ENCODE results near the gene ABI3BP.
A peak's percentile ranks its signal among the peaks of the same experiment; 100 is the strongest.

Gene ABI3BP

DNA sequence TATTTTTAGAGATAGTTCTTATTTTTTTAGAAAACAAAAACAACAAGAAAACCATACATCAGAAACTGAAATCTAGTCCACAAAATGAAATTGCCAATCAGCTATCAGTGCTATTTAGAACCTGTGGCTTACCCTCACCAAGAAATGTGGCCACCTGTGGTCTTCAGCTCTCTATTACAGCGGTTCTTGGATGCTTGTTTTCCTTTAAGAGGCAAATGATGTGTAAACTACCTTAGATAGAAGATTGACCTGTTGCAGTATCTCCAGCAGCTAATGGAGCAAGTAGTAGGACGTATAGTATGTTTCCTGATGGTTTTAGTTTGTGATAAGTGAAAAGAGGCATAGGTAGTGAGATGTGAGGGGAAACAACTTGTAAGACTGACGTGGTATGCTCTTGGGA lies 262.7 kb downstream of the ABI3BP start:
- DNase-seq (ENCODE audit: low read depth in 2 of 2), result no peak

DNA sequence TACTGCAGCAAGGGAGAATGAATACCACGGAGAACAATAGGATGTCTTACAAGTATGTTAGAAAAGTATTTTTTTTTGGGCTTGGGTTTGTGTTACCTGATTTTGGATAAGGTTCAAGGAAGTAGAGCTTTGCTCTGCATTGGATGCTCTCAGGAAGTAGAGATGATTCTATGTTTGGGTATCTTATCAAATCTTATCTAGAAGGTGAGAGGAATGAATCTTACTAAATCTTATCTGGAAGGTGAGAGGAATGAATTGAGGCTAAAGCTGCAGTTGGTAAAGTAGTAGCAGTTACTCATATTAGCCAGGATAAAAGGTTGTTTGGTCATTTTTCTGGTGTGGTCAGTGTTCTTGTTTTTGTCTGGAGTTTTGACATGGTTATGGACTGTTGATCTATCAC lies 266.5 kb downstream of the ABI3BP start:
- DNase-seq (ENCODE audit: low read depth in 2 of 2), result no peak

DNA sequence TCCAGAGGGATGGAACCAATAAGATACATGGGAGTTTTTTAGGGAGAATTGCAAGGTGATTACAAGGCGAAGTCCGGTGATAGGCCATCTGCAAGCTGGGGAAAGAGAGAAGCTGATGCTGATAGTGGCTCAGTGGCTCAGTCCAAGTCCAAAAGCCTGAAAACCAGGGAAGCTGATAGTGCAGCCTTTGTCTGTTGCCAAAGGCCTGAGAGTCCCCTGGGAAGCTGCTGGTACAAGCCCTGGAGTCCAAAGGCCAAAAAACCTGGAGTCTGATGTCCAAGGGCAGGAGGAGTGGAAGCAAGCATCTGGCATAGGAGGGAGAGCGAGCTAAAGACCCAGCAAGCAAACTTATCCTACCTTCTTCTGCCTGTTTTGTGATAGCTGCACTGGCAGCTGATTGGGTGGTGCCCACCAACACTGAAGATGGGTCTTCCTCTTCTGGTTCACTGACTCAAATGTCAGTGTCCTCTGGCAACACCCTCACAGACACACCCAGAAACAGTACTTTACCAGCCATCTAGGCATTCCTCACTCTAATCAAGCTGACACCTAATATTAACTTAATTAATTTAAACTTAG lies 267.2 kb downstream of the ABI3BP start:
- DNase-seq (ENCODE audit: low read depth in 2 of 2), result no peak

DNA sequence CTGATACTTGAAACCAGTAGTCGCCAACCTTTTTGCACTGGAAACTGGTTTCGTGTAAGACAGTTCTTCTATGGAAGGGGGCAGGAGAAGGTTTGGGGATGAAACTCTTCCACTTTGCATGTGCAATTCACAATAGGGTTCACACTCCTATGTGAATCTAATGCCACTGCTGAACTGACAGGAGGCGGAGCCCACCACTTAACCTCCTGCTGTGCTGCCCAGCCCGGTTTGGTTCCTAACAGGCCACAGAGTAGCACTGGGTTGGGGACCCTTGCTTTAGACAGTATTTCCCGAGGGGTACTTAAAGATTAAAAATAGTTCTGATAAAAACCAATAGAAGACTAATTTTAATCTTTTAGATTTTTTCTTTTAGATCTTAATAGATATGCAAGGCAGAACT lies 272.8 kb downstream of the ABI3BP start:
- no peak for DNase-seq (ENCODE audit: low read depth in 2 of 2)

DNA sequence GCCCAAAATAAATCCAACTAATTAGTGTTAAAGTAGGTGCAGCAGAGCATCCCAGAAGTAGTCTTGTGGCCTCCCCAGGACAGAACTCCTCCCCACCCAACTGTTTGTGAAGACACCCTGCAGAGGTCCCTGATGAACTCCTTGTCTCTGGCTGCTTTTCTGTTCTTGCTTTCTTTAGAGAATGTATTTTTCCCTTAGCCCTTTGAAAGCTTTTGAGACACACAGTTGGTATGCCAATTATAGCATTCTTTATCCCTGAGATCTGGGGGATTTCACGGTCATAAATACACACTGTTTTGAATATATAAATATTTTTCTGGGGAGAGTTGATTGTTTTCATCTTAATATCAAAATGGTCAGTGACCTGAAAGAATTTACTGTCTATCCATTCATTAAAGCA lies 274.1 kb downstream of the ABI3BP start:
- no peak for DNase-seq (ENCODE audit: low read depth in 2 of 2)

DNA sequence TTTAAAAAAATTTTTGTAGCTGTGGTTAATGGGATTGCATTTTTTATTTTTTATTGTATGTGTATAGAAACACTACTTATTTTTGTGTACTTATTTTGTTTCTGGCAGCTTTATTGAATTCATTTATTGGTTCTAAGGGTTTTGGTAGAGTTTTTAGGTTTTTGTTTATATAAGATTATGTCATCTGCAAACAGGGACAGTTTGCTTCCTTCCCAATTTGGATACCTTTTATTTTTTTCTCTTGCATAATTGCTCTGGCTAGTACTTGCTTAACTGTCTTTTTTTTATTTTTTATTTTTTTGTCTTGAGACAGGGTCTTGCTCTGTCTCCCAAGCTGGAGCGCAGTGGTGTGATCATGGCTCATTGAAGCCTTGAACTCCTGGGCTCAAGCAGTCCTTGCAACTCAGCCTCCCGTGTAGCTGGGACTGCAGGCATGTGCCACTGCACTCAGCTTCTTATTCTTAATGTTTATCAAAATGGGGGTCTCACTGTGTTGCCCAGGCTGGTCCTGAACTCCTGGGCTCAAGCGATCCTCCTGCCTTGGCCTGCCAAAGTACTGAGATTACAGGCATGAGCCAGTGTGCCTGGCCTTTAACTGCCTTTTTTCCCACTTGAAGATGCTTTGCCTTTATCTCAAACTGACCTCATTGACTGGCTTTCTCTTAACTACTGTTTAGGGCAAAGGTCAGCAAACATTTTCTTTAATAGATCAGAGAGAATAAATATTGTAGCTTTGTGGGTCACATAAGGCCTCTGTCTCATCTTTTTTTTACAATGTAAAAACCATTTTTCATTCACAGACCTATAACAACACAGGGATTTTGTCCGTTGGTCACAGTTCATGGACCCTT lies 275.4 kb downstream of the ABI3BP start:
- DNase-seq (ENCODE audit: low read depth in 2 of 2), result no peak

DNA sequence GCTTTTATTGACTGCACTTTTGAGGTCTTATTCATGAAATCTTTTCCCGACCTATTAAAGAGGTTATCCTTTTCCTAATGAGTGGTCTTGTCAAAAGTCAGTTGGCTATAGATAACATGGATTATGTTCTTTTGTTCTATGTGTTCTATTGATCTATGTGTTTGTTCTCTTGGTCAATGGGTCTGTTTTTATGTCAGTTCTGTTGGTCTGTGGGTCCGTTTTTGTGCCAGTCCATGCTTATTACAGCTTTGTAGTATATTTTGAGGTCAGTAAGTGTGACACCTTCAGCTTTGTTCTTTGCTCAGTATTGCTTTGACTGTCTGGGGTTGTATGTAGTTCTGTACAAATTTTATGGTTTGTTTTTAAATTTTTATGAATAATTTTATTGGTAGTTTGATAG lies 276.2 kb downstream of the ABI3BP start:
- no peak for DNase-seq (ENCODE audit: low read depth in 2 of 2)

DNA sequence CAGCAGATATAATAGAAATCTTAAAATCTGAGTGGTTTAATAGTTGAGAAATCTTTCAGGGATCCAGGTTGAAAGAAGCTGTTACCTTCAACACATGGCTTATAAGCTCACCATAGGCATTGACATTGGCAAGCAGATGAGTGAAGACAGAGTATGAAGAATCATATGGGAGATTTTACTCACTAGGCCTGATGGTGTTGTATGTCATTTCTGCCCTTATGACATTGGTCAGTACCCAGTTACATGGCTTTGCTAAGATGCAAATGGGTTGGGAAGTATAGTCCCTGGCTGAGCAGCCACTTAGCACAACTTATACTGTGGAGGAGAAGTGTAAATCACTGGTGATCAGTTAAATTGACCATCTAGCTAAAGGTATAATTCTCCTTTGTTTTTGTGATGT lies 278.0 kb downstream of the ABI3BP start:
- DNase-seq (ENCODE audit: low read depth in 2 of 2), result no peak

DNA sequence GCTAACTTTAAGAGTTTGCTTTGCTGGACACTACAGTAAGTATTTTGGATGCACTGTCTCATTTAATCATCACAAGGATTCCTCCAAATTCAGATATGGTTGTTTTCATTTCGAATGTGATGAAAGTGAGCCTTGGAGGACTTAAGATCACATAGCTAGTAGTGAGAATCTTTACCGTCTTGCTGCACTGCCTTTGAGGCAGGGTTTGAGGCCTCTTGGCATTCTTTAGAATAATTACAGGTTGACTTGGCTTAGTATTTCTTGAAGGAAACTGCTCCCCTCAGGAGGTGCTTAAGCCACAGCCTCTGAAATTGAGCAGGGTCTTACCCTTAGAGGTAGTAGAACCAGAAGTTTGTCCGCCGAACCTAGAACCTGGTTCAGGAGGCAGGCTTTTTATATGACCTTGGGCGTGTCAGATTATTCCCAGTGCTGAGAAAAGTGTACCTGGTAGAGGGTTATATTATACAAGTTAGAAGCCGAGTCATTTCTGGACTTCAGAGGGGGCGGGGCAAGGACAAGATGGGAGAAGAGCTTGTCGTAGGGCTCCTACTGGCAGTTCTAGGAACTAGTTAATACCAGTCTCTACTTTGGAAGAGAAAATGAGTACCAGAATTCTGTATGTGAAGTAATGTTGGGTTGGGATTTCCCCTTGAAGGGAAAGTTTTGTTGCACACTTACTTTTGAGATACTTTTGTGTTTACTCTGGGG lies 282.8 kb downstream of the ABI3BP start:
- DNase-seq (ENCODE audit: low read depth in 2 of 2), result peak in 1 of 2 donors; percentile 51

DNA sequence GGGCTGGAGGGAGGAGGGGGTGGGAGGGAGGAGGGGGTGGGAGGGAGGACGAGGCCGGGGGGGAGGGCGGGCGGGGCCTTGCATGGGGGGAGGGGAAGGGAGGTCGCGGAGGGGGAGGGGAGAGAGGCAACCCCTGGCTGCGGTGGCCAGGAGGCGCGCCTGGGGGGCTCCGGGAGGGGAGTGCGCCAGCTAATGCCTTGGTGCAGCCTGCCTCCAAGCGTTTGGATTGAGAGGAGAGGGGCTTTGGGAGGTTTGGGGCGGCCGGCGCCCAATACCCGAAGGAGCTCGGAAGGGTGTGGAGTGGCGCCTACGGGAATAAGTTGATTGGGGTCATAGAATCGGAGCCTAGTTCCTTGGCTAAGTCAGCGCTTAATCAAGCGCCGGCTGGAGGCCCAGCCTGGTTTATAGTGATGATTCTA lies 283.4 kb downstream of the ABI3BP start:
- DNase-seq (ENCODE audit: low read depth in 2 of 2), result peak in 1 of 2 donors; percentile 29

DNA sequence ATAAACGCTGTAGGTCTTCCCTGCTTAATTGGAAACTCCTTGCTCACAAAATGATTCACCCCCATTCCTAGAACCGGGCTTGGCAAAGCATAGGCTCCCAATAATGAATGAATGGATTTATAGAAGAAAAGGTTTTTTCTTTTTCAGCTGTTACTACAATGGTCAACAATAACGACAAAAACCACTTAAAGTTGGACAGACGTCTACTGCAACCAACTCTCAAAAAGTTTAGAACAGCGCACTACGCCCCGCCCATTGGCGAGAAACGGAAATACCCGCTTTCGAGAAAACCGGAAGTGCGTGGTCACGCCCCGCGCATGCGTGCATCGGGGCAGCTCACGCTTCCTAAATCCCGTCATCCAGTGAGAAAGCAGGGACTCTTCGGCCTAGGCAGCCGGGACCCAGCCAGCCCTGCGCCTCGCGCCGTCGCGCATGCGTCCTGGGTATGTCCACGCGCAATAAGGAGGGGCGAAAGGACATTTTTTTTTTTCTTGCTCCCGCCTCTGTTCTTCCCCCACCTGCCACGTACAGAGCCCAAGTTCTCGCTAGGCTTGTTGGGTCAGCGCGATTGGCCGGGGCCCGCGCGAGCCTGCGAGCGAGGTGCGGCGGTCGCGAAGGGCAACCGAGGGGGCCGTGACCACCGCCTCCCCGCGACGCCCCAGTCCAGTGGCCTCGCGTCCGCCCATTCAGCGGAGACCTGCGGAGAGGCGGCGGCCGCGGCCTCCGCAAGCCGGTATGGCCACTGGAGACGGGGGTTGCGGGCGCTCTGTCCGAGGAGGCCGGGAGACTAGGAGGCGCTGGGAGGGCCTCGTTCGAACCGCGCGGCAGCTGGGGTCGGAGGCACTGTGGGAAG lies 284.0 kb downstream of the ABI3BP start, which contains the start of gene TFG:
Gene TFG, plus strand, starts transcription at position 506 of the 853 bp plus-strand sequence. CDS start 4,192 bp downstream, outside the sequence.
- DNase-seq (ENCODE audit: low read depth in 2 of 2), result peak; percentile 91 to 97

DNA sequence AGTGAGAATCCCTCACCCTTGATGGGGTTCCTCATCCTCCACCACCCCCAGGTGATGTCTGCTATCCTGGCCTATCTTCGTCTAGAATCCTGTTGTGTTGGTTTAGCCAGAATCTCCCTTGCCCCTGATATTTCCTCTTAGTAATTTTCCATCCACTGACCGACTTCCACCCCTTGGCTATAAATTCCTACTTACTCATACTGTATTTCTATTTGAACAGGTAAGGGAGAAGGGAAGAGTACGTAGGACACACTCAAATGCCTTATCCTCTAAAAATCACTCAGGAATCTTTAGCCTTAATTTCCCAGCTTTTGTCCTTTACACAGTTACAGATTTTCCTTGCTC lies 284.6 kb downstream of the ABI3BP start:
- no peak for DNase-seq (ENCODE audit: low read depth in 2 of 2)

DNA sequence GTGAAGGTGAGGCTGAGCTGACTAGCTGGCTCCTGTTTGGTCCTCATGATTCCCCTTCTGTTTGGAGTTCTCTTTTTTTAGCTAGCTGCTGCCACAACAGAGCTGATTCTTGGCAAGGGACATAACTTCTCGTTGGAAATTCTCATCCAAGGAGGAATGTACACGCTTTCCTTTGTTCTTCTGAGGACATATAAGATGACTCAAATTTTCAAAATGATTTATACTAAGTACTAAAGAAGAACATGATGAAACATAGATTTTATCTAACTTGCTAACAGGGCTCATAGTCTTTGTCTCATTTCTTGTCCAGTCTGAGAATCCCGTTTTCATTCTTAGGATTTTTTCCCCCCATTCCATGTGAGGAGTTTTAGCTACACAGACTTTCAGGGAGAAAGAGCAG lies 286.9 kb downstream of the ABI3BP start:
- DNase-seq (ENCODE audit: low read depth in 2 of 2), result no peak

DNA sequence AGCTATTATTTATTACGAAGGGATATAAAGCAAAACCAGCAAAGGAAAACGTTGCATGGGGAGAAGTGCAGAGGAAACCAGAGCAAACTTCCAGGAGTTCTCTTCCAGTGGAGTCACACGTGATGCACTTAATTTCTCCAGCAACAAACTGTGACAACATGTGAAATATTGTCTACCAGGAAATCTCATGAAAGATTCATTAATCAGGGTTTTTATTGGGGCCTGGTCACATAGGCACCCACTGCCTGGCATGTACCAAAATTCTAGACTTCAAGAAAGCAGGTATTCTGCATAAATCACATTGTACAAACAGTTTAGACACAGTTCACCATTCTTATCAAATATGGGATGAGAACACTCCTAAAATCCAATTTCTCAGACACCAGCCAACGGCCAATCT lies 289.4 kb downstream of the ABI3BP start:
- DNase-seq (ENCODE audit: low read depth in 2 of 2), result no peak

DNA sequence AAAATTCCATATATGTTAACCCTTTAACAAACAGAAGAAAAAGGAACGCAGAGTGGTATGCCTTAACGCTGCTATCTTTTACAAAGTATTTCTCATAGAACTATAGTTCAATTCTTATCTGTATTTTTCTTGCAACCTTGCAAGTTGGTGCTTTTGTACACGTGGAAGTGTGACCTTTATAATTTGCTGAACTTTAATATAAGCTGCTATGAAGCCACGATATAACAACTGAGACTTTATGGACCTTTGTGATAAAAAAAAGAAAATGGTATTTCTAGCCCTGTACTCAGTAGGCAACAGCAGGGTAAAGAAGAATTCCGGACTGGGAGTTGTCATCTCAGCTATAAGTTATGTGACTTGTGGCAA lies 290.3 kb downstream of the ABI3BP start:
- no peak for DNase-seq (ENCODE audit: low read depth in 2 of 2)

DNA sequence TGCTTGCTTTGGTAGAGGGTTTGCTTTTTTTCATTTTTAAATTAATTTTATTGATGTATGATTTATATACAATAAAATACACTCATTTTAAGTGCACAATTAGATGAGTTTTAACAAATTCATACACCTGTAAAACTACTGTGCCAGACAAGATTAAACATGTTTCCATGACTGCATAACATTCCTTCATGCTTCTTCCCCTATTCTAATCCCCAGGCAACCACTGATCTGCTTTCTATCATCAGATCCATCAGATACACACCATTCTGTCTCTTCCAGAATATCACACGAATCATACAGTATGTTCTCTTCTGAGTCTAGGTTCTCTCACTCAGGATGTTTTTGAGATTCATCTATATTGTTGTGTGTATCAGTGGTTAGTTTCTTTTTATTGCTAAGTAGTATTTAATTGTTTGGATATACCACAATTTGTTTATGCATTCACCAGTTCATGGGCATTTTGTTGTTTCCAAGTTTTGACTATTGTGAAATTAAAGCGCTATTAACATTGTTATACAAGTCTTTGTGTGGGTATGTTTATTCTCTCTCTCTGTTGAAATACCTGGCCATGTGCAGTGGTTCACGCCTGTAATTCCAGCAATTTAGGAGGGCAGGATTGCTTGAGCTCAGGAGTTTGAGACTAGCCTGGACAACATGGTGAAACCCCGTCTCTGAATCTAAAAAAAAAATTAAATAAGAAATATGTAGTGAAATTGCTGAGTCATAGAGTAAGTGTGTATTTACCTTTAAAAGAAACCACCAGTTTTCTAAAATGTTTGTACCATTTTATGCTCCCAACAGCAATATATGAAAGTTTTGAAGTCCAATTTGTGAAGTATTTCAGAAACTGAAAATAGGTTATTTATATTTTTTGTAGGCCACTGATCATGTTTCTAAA lies 290.9 kb downstream of the ABI3BP start:
- DNase-seq (ENCODE audit: low read depth in 2 of 2), result no peak

DNA sequence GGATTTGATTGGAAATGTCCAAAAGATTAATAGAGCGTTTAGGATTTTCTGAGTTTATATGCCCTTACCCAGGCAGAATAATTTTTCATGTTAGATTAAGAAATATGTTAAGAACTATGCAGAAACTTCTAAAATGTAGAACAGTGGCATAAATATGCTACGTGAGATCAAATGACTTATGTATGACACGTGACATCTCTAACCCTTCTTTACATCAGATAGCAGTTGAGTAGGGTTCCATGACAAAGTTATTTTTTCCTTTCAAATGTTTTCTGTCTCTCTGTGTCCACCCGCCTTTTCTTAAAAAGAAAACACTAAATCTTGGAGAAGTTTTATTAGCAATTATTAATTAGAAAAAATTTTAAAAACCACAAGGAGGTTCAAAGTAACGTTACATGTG lies 292.5 kb downstream of the ABI3BP start:
- no peak for DNase-seq (ENCODE audit: low read depth in 2 of 2)

Measured in stimulated activated CD4-positive, alpha-beta T cell treated with anti-CD3 and anti-CD28 coated beads, Interleukin-1b, Interleukin-23, amount 100 ng/mL, for 1 hour (primary cell).